ENCODE measurements around the gene CD47. TPM values are rescaled to one million over a fixed set of nuclear protein-coding genes. Genes with fewer than 3 reads are reported as not detected.

CD47 gene
- total RNA-seq, 2 donors from 2014 or later, result 68.1 to 101 TPM

GRCh38 chr3:108085370-108085769 lies 5.5 kb downstream of the CD47 start:
- no peak for DNase-seq
- Histone ChIP-seq H3K36me3 (no peaks in the 10 kb centered on the region), H3K9ac (ENCODE audit: low read depth in 2 of 2, low read length in 2 of 2) (no peak overlapping the region), H3K4me3 (no peak overlapping the region), H3K9me3 (no peaks in the 10 kb centered on the region), H3K4me1 (peaks cover 5% of the 10 kb centered on the region), H3K27ac (no peak overlapping the region), H3K27me3 (no peaks in the 10 kb centered on the region)
- intact Hi-C loops (cut with DNase I), result no loop called here
- TF ChIP-seq, protein P1, sequence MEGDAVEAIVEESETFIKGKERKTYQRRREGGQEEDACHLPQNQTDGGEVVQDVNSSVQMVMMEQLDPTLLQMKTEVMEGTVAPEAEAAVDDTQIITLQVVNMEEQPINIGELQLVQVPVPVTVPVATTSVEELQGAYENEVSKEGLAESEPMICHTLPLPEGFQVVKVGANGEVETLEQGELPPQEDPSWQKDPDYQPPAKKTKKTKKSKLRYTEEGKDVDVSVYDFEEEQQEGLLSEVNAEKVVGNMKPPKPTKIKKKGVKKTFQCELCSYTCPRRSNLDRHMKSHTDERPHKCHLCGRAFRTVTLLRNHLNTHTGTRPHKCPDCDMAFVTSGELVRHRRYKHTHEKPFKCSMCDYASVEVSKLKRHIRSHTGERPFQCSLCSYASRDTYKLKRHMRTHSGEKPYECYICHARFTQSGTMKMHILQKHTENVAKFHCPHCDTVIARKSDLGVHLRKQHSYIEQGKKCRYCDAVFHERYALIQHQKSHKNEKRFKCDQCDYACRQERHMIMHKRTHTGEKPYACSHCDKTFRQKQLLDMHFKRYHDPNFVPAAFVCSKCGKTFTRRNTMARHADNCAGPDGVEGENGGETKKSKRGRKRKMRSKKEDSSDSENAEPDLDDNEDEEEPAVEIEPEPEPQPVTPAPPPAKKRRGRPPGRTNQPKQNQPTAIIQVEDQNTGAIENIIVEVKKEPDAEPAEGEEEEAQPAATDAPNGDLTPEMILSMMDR (IDR thresholded peaks at IDR 0.05), result no peak

- Histone ChIP-seq H3K4me1 (no peaks in the 10 kb centered on the region), H3K27me3 (no peaks in the 10 kb centered on the region), H3K27ac (no peak overlapping the region), H3K9ac (ENCODE audit: low read depth in 2 of 2, low read length in 2 of 2) (no peak overlapping the region), H3K36me3 (no peaks in the 10 kb centered on the region), H3K9me3 (no peaks in the 10 kb centered on the region), H3K4me3 (no peak overlapping the region)
- DNase-seq, result no peak
- TF ChIP-seq, protein P1 (IDR thresholded peaks at IDR 0.05), result no peak
- intact Hi-C loops (cut with DNase I), result no loop called here
Measured at GRCh38 chr3:108079877-108080276, 11.0 kb downstream of the CD47 start.

- TF ChIP-seq, protein P1 (IDR thresholded peaks at IDR 0.05), result no peak
- H3K36me3 ChIP-seq, result no peaks in the 10 kb centered on the region
- intact Hi-C loops (cut with DNase I), result no loop called here
- no peaks in the 10 kb centered on the region for H3K9me3 ChIP-seq
- no peaks in the 10 kb centered on the region for H3K27me3 ChIP-seq
- H3K4me3 ChIP-seq, result no peak overlapping the region
- no peaks in the 10 kb centered on the region for H3K4me1 ChIP-seq
- no peak overlapping the region for H3K9ac ChIP-seq (ENCODE audit: low read depth in 2 of 2, low read length in 2 of 2)
- no peak for DNase-seq
- H3K27ac ChIP-seq, result no peak overlapping the region
Measured at GRCh38 chr3:108079043-108079442, 11.8 kb downstream of the CD47 start.

GRCh38 chr3:108076564-108076963 lies 14.3 kb downstream of the CD47 start:
- Histone ChIP-seq H3K9me3 (no peaks in the 10 kb centered on the region), H3K4me3 (no peak overlapping the region), H3K27ac (no peak overlapping the region), H3K36me3 (no peaks in the 10 kb centered on the region), H3K4me1 (no peaks in the 10 kb centered on the region), H3K27me3 (no peaks in the 10 kb centered on the region), H3K9ac (ENCODE audit: low read depth in 2 of 2, low read length in 2 of 2) (no peak overlapping the region)
- intact Hi-C loops (cut with DNase I), result no loop called here
- TF ChIP-seq, protein P1 (IDR thresholded peaks at IDR 0.05), result no peak
- DNase-seq, result no peak

GRCh38 chr3:108073764-108074431 lies 16.9 kb downstream of the CD47 start:
- no peak overlapping the region for H3K27ac ChIP-seq
- no peaks in the 10 kb centered on the region for H3K4me1 ChIP-seq
- no peak overlapping the region for H3K4me3 ChIP-seq
- intact Hi-C loops (cut with DNase I), result no loop called here
- H3K36me3 ChIP-seq, result no peaks in the 10 kb centered on the region
- no peaks in the 10 kb centered on the region for H3K9me3 ChIP-seq
- no peaks in the 10 kb centered on the region for H3K27me3 ChIP-seq
- H3K9ac ChIP-seq (ENCODE audit: low read depth in 2 of 2, low read length in 2 of 2), result no peak overlapping the region
- TF ChIP-seq, protein P1 (IDR thresholded peaks at IDR 0.05), result no peak
- DNase-seq, result no peak
